ENCODE results near the gene PSG11. TPM values are rescaled to one million over a fixed set of nuclear protein-coding genes. Genes with fewer than 3 reads are reported as not detected.
"Not testable (repeated sequence)": the region's sequence is repeated elsewhere in the genome, so short reads cannot be mapped to it uniquely, and the experiment has no call there.

The PSG11 gene
- total RNA-seq (under 1 TPM in 1 of 2 donors, not detected in 1; 0.55 TPM), polyA plus RNA-seq (ENCODE audit: insufficient read length in 2 of 2) (under 1 TPM in 1 of 2 donors, not detected in 1; 0.36 TPM)
- long read RNA-seq, donor 1: 0 reads
- long read RNA-seq, donor 2: 0 reads
- long read RNA-seq, donor 3: 0 reads
- long read RNA-seq, donor 4: 0 reads

- H3K36me3 ChIP-seq (ENCODE audit: control insufficient read depth, insufficient read depth, low read length); H3K4me3 ChIP-seq (ENCODE audit: low read depth, low read length); H3K4me1 ChIP-seq (ENCODE audit: control insufficient read depth, insufficient read depth, low read length); H3K27ac ChIP-seq (ENCODE audit: low read depth, low read length); H3K27me3 ChIP-seq (ENCODE audit: control insufficient read depth, insufficient read depth, low read length); H3K9me3 ChIP-seq (ENCODE audit: control insufficient read depth, insufficient read depth, low read length); DNase-seq (ENCODE audit: low read depth in 4 of 6, low spot score in 6 of 6): not testable (repeated sequence)
- WGBS (ENCODE audit: insufficient coverage): 66% methylated on average over 6 of the region's 6 CpGs
These were observed at the start of gene PSG11 for GRCh38 chr19:43026369-43026768. Gene PSG11, minus strand, starts transcription at chr19:43026469. Its CDS starts 97 bp downstream, at chr19:43026372.

DNA sequence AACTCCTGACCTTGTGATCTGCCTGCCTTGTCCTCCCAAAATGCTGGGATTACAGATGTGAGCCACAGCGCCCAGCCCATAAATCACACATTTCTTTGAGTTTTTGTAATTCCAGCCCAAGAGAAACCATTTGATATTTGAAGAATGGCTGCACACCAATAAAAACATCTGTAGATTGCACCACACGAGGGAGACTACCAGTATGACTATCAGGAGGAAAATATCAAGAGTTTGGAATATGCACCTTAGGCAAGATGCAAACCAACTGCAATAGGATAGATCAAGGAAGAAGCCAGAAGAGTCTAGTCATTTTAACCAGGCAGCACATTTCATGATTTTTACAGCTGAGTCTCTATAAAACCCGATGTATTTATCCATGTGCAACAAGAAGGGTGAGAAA, 36.1 kb upstream of the PSG11 start:
- not testable (repeated sequence) for H3K4me3 ChIP-seq (ENCODE audit: low read depth, low read length); H3K9me3 ChIP-seq (ENCODE audit: control insufficient read depth, insufficient read depth, low read length); DNase-seq (ENCODE audit: low read depth in 4 of 6, low spot score in 6 of 6); H3K36me3 ChIP-seq (ENCODE audit: control insufficient read depth, insufficient read depth, low read length); H3K27ac ChIP-seq (ENCODE audit: low read depth, low read length); H3K4me1 ChIP-seq (ENCODE audit: control insufficient read depth, insufficient read depth, low read length); H3K27me3 ChIP-seq (ENCODE audit: control insufficient read depth, insufficient read depth, low read length)
- WGBS (ENCODE audit: insufficient coverage): no CpG with 5 or more reads among the region's 3 CpGs

DNA sequence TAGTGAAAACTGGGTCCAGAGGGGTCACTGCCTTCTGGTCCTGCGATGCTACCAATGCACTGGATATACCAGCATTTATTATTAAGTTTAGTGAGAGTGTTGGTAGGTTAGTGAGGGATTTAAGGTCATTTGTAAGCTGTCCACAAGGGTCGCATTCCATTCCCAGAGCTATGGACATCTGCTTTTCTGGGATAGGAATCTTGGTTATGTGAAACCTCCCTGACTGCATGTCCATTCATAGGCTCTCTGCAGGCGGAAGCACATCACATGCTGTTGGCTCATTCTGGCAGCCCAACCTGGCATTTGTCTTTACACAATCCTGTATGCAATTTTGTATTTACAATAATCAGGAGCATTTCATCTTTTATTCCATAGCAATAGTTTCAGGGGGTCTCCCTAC, 35.1 kb upstream of the PSG11 start:
- not testable (repeated sequence) for H3K36me3 ChIP-seq (ENCODE audit: control insufficient read depth, insufficient read depth, low read length); H3K27me3 ChIP-seq (ENCODE audit: control insufficient read depth, insufficient read depth, low read length); H3K9me3 ChIP-seq (ENCODE audit: control insufficient read depth, insufficient read depth, low read length); H3K4me1 ChIP-seq (ENCODE audit: control insufficient read depth, insufficient read depth, low read length); H3K27ac ChIP-seq (ENCODE audit: low read depth, low read length); DNase-seq (ENCODE audit: low read depth in 4 of 6, low spot score in 6 of 6); H3K4me3 ChIP-seq (ENCODE audit: low read depth, low read length)
- 40% methylated on average over 1 of the region's 3 CpGs for WGBS (ENCODE audit: insufficient coverage)

- not testable (repeated sequence) for H3K4me3 ChIP-seq (ENCODE audit: low read depth, low read length); DNase-seq (ENCODE audit: low read depth in 4 of 6, low spot score in 6 of 6); H3K4me1 ChIP-seq (ENCODE audit: control insufficient read depth, insufficient read depth, low read length); H3K36me3 ChIP-seq (ENCODE audit: control insufficient read depth, insufficient read depth, low read length); H3K27me3 ChIP-seq (ENCODE audit: control insufficient read depth, insufficient read depth, low read length); H3K27ac ChIP-seq (ENCODE audit: low read depth, low read length); H3K9me3 ChIP-seq (ENCODE audit: control insufficient read depth, insufficient read depth, low read length)
- 73% methylated on average over 3 of the region's 3 CpGs for WGBS (ENCODE audit: insufficient coverage)
These were observed 34.0 kb upstream of the PSG11 start for GRCh38 chr19:43060254-43060653.

- not testable (repeated sequence) for H3K4me3 ChIP-seq (ENCODE audit: low read depth, low read length); H3K36me3 ChIP-seq (ENCODE audit: control insufficient read depth, insufficient read depth, low read length); H3K4me1 ChIP-seq (ENCODE audit: control insufficient read depth, insufficient read depth, low read length); H3K27ac ChIP-seq (ENCODE audit: low read depth, low read length); H3K9me3 ChIP-seq (ENCODE audit: control insufficient read depth, insufficient read depth, low read length); H3K27me3 ChIP-seq (ENCODE audit: control insufficient read depth, insufficient read depth, low read length); DNase-seq (ENCODE audit: low read depth in 4 of 6, low spot score in 6 of 6)
- no CpG with 5 or more reads among the region's 2 CpGs for WGBS (ENCODE audit: insufficient coverage)
These were observed 33.2 kb upstream of the PSG11 start for GRCh38 chr19:43059482-43059881.

GRCh38 chr19:43058440-43058839, 32.2 kb upstream of the PSG11 start:
- H3K27me3 ChIP-seq (ENCODE audit: control insufficient read depth, insufficient read depth, low read length); H3K36me3 ChIP-seq (ENCODE audit: control insufficient read depth, insufficient read depth, low read length); H3K4me3 ChIP-seq (ENCODE audit: low read depth, low read length); H3K9me3 ChIP-seq (ENCODE audit: control insufficient read depth, insufficient read depth, low read length); H3K4me1 ChIP-seq (ENCODE audit: control insufficient read depth, insufficient read depth, low read length); DNase-seq (ENCODE audit: low read depth in 4 of 6, low spot score in 6 of 6); H3K27ac ChIP-seq (ENCODE audit: low read depth, low read length): not testable (repeated sequence)
- WGBS (ENCODE audit: insufficient coverage): no CpG with 5 or more reads among the region's 2 CpGs

GRCh38 chr19:43047966-43048365, 21.7 kb upstream of the PSG11 start:
- H3K4me1 ChIP-seq (ENCODE audit: control insufficient read depth, insufficient read depth, low read length); H3K27me3 ChIP-seq (ENCODE audit: control insufficient read depth, insufficient read depth, low read length): not testable (repeated sequence)
- 100% methylated on average over 3 of the region's 3 CpGs for WGBS (ENCODE audit: insufficient coverage)

DNA sequence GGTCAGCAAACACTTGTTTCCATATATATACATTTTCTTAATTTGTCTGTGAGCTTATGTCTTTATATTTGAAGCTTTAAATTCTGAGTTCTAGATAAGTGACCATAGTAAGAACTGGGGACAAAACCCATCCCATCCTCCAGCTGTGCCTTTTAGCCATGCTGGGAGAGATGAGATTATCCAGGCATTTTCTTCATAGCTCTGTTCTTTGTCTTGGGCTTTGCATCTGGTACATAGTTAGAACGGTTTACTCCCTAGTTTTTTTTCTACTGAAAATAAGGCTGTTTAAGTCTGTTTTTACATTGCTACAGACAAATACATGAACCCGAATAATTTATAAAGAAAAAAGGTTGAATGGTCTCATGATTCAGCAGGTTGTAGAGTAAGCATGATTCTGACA, 20.3 kb upstream of the PSG11 start:
- H3K27ac ChIP-seq (ENCODE audit: low read depth, low read length); DNase-seq (ENCODE audit: low read depth in 4 of 6, low spot score in 6 of 6); H3K36me3 ChIP-seq (ENCODE audit: control insufficient read depth, insufficient read depth, low read length); H3K9me3 ChIP-seq (ENCODE audit: control insufficient read depth, insufficient read depth, low read length); H3K4me3 ChIP-seq (ENCODE audit: low read depth, low read length); H3K4me1 ChIP-seq (ENCODE audit: control insufficient read depth, insufficient read depth, low read length); H3K27me3 ChIP-seq (ENCODE audit: control insufficient read depth, insufficient read depth, low read length): not testable (repeated sequence)
- WGBS (ENCODE audit: insufficient coverage): no CpG with 5 or more reads among the region's 2 CpGs

More at GRCh38 chr19:43047966-43048365, 21.7 kb upstream of the PSG11 start:
- H3K36me3 ChIP-seq (ENCODE audit: control insufficient read depth, insufficient read depth, low read length); DNase-seq (ENCODE audit: low read depth in 4 of 6, low spot score in 6 of 6); H3K4me3 ChIP-seq (ENCODE audit: low read depth, low read length); H3K9me3 ChIP-seq (ENCODE audit: control insufficient read depth, insufficient read depth, low read length); H3K27ac ChIP-seq (ENCODE audit: low read depth, low read length): not testable (repeated sequence)

- H3K36me3 ChIP-seq (ENCODE audit: control insufficient read depth, insufficient read depth, low read length); H3K27me3 ChIP-seq (ENCODE audit: control insufficient read depth, insufficient read depth, low read length); H3K27ac ChIP-seq (ENCODE audit: low read depth, low read length); DNase-seq (ENCODE audit: low read depth in 4 of 6, low spot score in 6 of 6); H3K4me1 ChIP-seq (ENCODE audit: control insufficient read depth, insufficient read depth, low read length); H3K4me3 ChIP-seq (ENCODE audit: low read depth, low read length); H3K9me3 ChIP-seq (ENCODE audit: control insufficient read depth, insufficient read depth, low read length): not testable (repeated sequence)
- WGBS (ENCODE audit: insufficient coverage): 80% methylated on average over 1 of the region's 1 CpG
These were observed 17.4 kb upstream of the PSG11 start for GRCh38 chr19:43043492-43044180.

DNA sequence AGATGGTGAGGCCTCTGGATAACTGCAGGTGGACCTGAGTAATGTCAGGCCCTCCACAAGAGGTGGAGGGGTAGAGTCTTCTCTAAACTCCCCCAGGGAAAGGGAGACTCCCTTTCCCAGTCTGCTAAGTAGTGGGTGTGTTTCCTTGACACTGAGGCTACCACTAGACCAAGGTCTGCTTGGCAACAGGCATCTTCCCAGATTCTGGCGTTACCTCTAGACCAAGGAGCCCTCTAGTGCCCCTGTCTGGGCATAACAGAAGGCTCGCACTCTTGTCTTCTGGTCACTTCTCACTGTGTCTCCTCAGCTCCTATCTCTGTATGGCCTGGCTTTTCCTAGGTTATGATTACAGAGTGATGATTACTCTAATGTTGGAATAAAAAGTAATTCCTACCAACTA, 5.4 kb upstream of the PSG11 start:
- not testable (repeated sequence) for DNase-seq (ENCODE audit: low read depth in 4 of 6, low spot score in 6 of 6); H3K27ac ChIP-seq (ENCODE audit: low read depth, low read length); H3K9me3 ChIP-seq (ENCODE audit: control insufficient read depth, insufficient read depth, low read length); H3K36me3 ChIP-seq (ENCODE audit: control insufficient read depth, insufficient read depth, low read length); H3K4me3 ChIP-seq (ENCODE audit: low read depth, low read length); H3K27me3 ChIP-seq (ENCODE audit: control insufficient read depth, insufficient read depth, low read length); H3K4me1 ChIP-seq (ENCODE audit: control insufficient read depth, insufficient read depth, low read length)
- no CpG with 5 or more reads among the region's 2 CpGs for WGBS (ENCODE audit: insufficient coverage)
